Measurements from ENCODE around the gene HBS1L. TPM values are rescaled to one million over a fixed set of nuclear protein-coding genes. Genes with fewer than 3 reads are reported as not detected.

The HBS1L gene
- total and polyA plus RNA-seq, 8 donors, result 55.1 to 71.5 (median 63.4) TPM

GRCh38 chr6:134992155-134992554 is 62.5 kb downstream of the HBS1L start:
- no peak for TF ChIP-seq CTCF (IDR thresholded peaks at IDR 0.05)
- intact Hi-C loops (cut with DNase I), result no loop called here
- Histone ChIP-seq H3K4me3 (no peak overlapping the region), H3K9me3 (no peaks in the 10 kb centered on the region), H3K27ac (no peak overlapping the region), H3K27me3 (no peaks in the 10 kb centered on the region), H3K36me3 (peaks cover 0 to 51% of the 10 kb centered on the region in 2 donors), H3K4me1 (no peaks in the 10 kb centered on the region)
- ATAC-seq (no peak), DNase-seq (no peak)

GRCh38 chr6:134990262-134990661 is 64.4 kb downstream of the HBS1L start:
- H3K27ac ChIP-seq, result no peak overlapping the region
- H3K27me3 ChIP-seq, result no peaks in the 10 kb centered on the region
- H3K4me1 ChIP-seq, result no peaks in the 10 kb centered on the region
- intact Hi-C loops (cut with DNase I), result no loop called here
- H3K4me3 ChIP-seq, result no peak overlapping the region
- DNase-seq (no peak), ATAC-seq (no peak)
- no peaks in the 10 kb centered on the region for H3K9me3 ChIP-seq
- H3K36me3 ChIP-seq, result peaks cover 0 to 48% of the 10 kb centered on the region in 2 donors
- TF ChIP-seq CTCF (IDR thresholded peaks at IDR 0.05), result no peak

- no peak overlapping the region for H3K27ac ChIP-seq
- no peak for ATAC-seq
- TF ChIP-seq CTCF (IDR thresholded peaks at IDR 0.05), result no peak
- H3K27me3 ChIP-seq, result no peaks in the 10 kb centered on the region
- peaks cover 0 to 55% of the 10 kb centered on the region in 2 donors for H3K36me3 ChIP-seq
- no peak for DNase-seq
- H3K4me3 ChIP-seq, result no peak overlapping the region
- H3K9me3 ChIP-seq, result no peaks in the 10 kb centered on the region
- intact Hi-C loops (cut with DNase I), result no loop called here
- no peaks in the 10 kb centered on the region for H3K4me1 ChIP-seq
Observed at GRCh38 chr6:134984821-134985220, 69.8 kb downstream of the HBS1L start.

GRCh38 chr6:134983823-134984222 is 70.8 kb downstream of the HBS1L start:
- DNase-seq (no peak), ATAC-seq (no peak)
- H3K36me3 ChIP-seq, result peaks cover 0 to 65% of the 10 kb centered on the region in 2 donors
- H3K4me3 ChIP-seq, result no peak overlapping the region
- H3K9me3 ChIP-seq, result no peaks in the 10 kb centered on the region
- no peaks in the 10 kb centered on the region for H3K27me3 ChIP-seq
- TF ChIP-seq CTCF (IDR thresholded peaks at IDR 0.05), result no peak
- intact Hi-C loops (cut with DNase I), result no loop called here
- H3K27ac ChIP-seq, result no peak overlapping the region
- H3K4me1 ChIP-seq, result no peaks in the 10 kb centered on the region

GRCh38 chr6:134982161-134982560 is 72.5 kb downstream of the HBS1L start:
- H3K36me3 ChIP-seq, result peaks cover 0 to 80% of the 10 kb centered on the region in 2 donors
- no peaks in the 10 kb centered on the region for H3K9me3 ChIP-seq
- intact Hi-C loops (cut with DNase I), result no loop called here
- no peak for DNase-seq
- H3K27me3 ChIP-seq, result no peaks in the 10 kb centered on the region
- no peak for ATAC-seq
- no peak for TF ChIP-seq CTCF (IDR thresholded peaks at IDR 0.05)
- H3K4me3 ChIP-seq, result no peak overlapping the region
- no peaks in the 10 kb centered on the region for H3K4me1 ChIP-seq
- no peak overlapping the region for H3K27ac ChIP-seq
